Lower leg skin (tissue), 3 donors: ENCODE data around the gene FGGY.

ENCODE experiments used
- CTCF ChIP-seq, 3 donors: fragments of 450-650 bp; IDR thresholded peaks; one replicate each; pipeline ENCODE4 v1.5.1; 2016; ENCODE audit warnings: antibody characterized with exemption in 3 of 3, mild to moderate bottlenecking in 3 of 3, moderate library complexity in 2 of 3
- POLR2A ChIP-seq, 2 donors: fragments of 450-650 bp; IDR thresholded peaks; one replicate each; pipeline ENCODE4 v1.6.1; 2016 to 2017; ENCODE audit warnings: antibody characterized with exemption in 2 of 2, mild to moderate bottlenecking in 1 of 2, moderate library complexity in 1 of 2

- TF ChIP-seq POLR2A (IDR thresholded peaks at IDR 0.05) (no peak), CTCF (IDR thresholded peaks at IDR 0.05) (no peak)
These were observed 13.1 kb downstream of the FGGY start for GRCh38 chr1:59309795-59310548.
